Keratinocyte (primary cell): Measurements from ENCODE around the gene NDRG4. TPM values are rescaled to one million over a fixed set of nuclear protein-coding genes. Genes with fewer than 3 reads are reported as not detected.

Experiments used
- DNase-seq: peaks from one replicate; pipeline ENCODE4 v3.0.0-alpha.2; 2011; ENCODE audit warnings: low read depth, missing footprints, low spot score
- FAIRE-seq: peaks from 2 replicates; lab custom pipeline; 2011; peaks lifted over from hg19 to GRCh38; lab: Jason Lieb, UNC
- H2AFZ ChIP-seq: 2 replicates; pipeline ENCODE4 v1.6.0; 2012; ENCODE audit warnings: low read length, control low read depth, inconsistent platforms; ENCODE audit not compliant: control insufficient read depth
- H3K27ac ChIP-seq: 2 replicates; pipeline ENCODE4 v1.5.1; 2011; ENCODE audit warnings: low read length; ENCODE audit not compliant: control insufficient read depth, insufficient read depth
- H3K27me3 ChIP-seq: 3 replicates; pipeline ENCODE4 v1.6.0; 2011; ENCODE audit warnings: low read length; ENCODE audit not compliant: control insufficient read depth, insufficient read depth; ENCODE audit errors: extremely low read depth
- H3K36me3 ChIP-seq, 2 experiments: 2 replicates in 1 of 2; 3 replicates in 1 of 2; pipeline ENCODE4 v1.5.1; 2011; ENCODE audit warnings: low read length in 2 of 2, mild to moderate bottlenecking in 1 of 2; ENCODE audit not compliant: control insufficient read depth in 2 of 2, insufficient read depth in 2 of 2; ENCODE audit errors: extremely low read depth in 1 of 2
- H3K4me1 ChIP-seq: 3 replicates; pipeline ENCODE4 v1.5.1; 2011; ENCODE audit warnings: low read length; ENCODE audit not compliant: control insufficient read depth, insufficient read depth; ENCODE audit errors: extremely low read depth
- H3K4me2 ChIP-seq: 3 replicates; pipeline ENCODE4 v1.6.0; 2011; ENCODE audit warnings: low read depth, low read length; ENCODE audit not compliant: control insufficient read depth, insufficient read depth; ENCODE audit errors: extremely low read depth
- H3K4me3 ChIP-seq, 3 experiments: fragments of 200-600 bp in 1 of 3; sonication (generic) in 1 of 3; 2 replicates in 2 of 3; 3 replicates in 1 of 3; pipeline ENCODE4 v1.5.1; 2011 to 2016; ENCODE audit warnings: low read length in 3 of 3, mild to moderate bottlenecking in 3 of 3, control low read depth in 2 of 3, inconsistent platforms in 1 of 3, low read depth in 1 of 3, mixed read lengths in 1 of 3, mixed run types in 1 of 3, moderate library complexity in 1 of 3; ENCODE audit not compliant: control insufficient read depth in 2 of 3, insufficient read depth in 2 of 3; ENCODE audit errors: extremely low read depth in 1 of 3
- H3K79me2 ChIP-seq: 2 replicates; pipeline ENCODE4 v1.6.0; 2012; ENCODE audit warnings: low read length; ENCODE audit not compliant: control insufficient read depth, insufficient read depth
- H3K9ac ChIP-seq: 3 replicates; pipeline ENCODE4 v1.6.0; 2011; ENCODE audit warnings: low read length; ENCODE audit not compliant: control insufficient read depth, insufficient read depth; ENCODE audit errors: extremely low read depth
- H3K9me1 ChIP-seq: 3 replicates; pipeline ENCODE4 v1.6.0; 2011; ENCODE audit warnings: low read length; ENCODE audit not compliant: control insufficient read depth, insufficient read depth; ENCODE audit errors: extremely low read depth
- H3K9me3 ChIP-seq: 2 replicates; pipeline ENCODE4 v1.5.1; 2012; ENCODE audit warnings: low read depth, low read length; ENCODE audit not compliant: control insufficient read depth
- H4K20me1 ChIP-seq: 3 replicates; pipeline ENCODE4 v1.6.0; 2011; ENCODE audit warnings: low read length; ENCODE audit not compliant: control insufficient read depth, insufficient read depth; ENCODE audit errors: extremely low read depth
- CTCF ChIP-seq, 3 experiments: IDR thresholded peaks in 1 of 3; conservative IDR thresholded peaks in 1 of 3; optimal IDR thresholded peaks in 1 of 3; 2 replicates in 2 of 3; 3 replicates in 1 of 3; pipeline versions ENCODE3 to v1.5.1; 2011; ENCODE audit warnings: low read length in 3 of 3, mild to moderate bottlenecking in 3 of 3, moderate library complexity in 2 of 3, control low read depth in 1 of 3, inconsistent platforms in 1 of 3; ENCODE audit not compliant: insufficient read depth in 2 of 3; ENCODE audit errors: extremely low read depth in 1 of 3
- EZH2 ChIP-seq: IDR thresholded peaks from one replicate; pipeline ENCODE4 v1.6.1; 2012; ENCODE audit warnings: inconsistent platforms, mild to moderate bottlenecking, low read length, moderate library complexity
- dilution Hi-C: fragments of 300-500 bp; cut with MboI; formaldehyde crosslinking; loops from one replicate; pipeline ENCODE4 v1.7.0; 2020; ENCODE audit warnings: low sequenced_read_pairs; ENCODE audit not compliant: extremely low pct_ligation_motif_present
- polyA plus RNA-seq, 5 experiments: library from polyadenylated mRNA; depleted of rRNA in 3 of 5; stranded (reverse) in 3 of 5; stranded (forward) in 1 of 5; unstranded in 1 of 5; fragments of >200 nt; gene quantifications; 1 replicate in 1 of 5; 2 replicates in 3 of 5; 3 replicates in 1 of 5; pipeline versions ENCODE4 v1.2.1 to v1.2.3, GENCODE V29; 2011 to 2012; ENCODE audit warnings: missing spikeins in 2 of 5, low read depth in 1 of 5, low replicate concordance in 1 of 5

NDRG4 gene
- polyA plus RNA-seq, 1 donor (not counting 4 experiments of a cell fraction or from before 2014, with no cell fraction given) = 1.1 TPM

GRCh38 chr16:58461056-58461455 lies 38.9 kb upstream of the NDRG4 start:
- Histone ChIP-seq H3K9me1 (no peaks in the 10 kb centered on the region), H3K79me2 (no peaks in the 10 kb centered on the region), H3K9me3 (no peaks in the 10 kb centered on the region), H3K4me1 (peaks cover 8% of the 10 kb centered on the region), H3K4me3 (no peak overlapping the region), H3K4me2 (no peak overlapping the region), H3K27me3 (peaks cover 35% of the 10 kb centered on the region), H2AFZ (no peak overlapping the region), H3K9ac (no peak overlapping the region), H3K36me3 (no peaks in the 10 kb centered on the region), H3K27ac (no peak overlapping the region), H4K20me1 (no peaks in the 10 kb centered on the region)
- DNase-seq = no peak
- dilution Hi-C loops = no loop called here
- TF ChIP-seq CTCF (optimal IDR thresholded peaks at IDR 0.05 in 1 of 3, IDR thresholded peaks at IDR 0.05 in 1 of 3, conservative IDR thresholded peaks at IDR 0.05 in 1 of 3; ENCODE audit: extremely low read depth in 1 of 3, insufficient read depth in 2 of 3, low read length in 3 of 3) (no peak), EZH2 (no peak)
- no peak for FAIRE-seq

- TF ChIP-seq CTCF (optimal IDR thresholded peaks at IDR 0.05 in 1 of 3, IDR thresholded peaks at IDR 0.05 in 1 of 3, conservative IDR thresholded peaks at IDR 0.05 in 1 of 3; ENCODE audit: extremely low read depth in 1 of 3, insufficient read depth in 2 of 3, low read length in 3 of 3) (no peak), EZH2 (no peak)
- Histone ChIP-seq H3K9me3 (no peaks in the 10 kb centered on the region), H3K36me3 (no peaks in the 10 kb centered on the region), H3K9ac (no peak overlapping the region), H3K9me1 (no peaks in the 10 kb centered on the region), H3K4me1 (peaks cover 8% of the 10 kb centered on the region), H3K27ac (no peak overlapping the region), H4K20me1 (no peaks in the 10 kb centered on the region), H2AFZ (no peak overlapping the region), H3K27me3 (peaks cover 41% of the 10 kb centered on the region), H3K79me2 (no peaks in the 10 kb centered on the region), H3K4me2 (no peak overlapping the region), H3K4me3 (no peak overlapping the region)
- FAIRE-seq (no peak), DNase-seq (no peak)
- dilution Hi-C loops = no loop called here
Measured at GRCh38 chr16:58461640-58462039, 38.3 kb upstream of the NDRG4 start.
